Measurements from ENCODE around the gene MYL10. TPM values are rescaled to one million over a fixed set of nuclear protein-coding genes. Genes with fewer than 3 reads are reported as not detected.

Gene MYL10
- 3.2 TPM for total RNA-seq

- no peak for DNase-seq
These were observed at the start of gene MYL10 for GRCh38 chr7:101629171-101629570. TSS of gene MYL10 (minus strand) at chr7:101629296. CDS start at chr7:101629118, 178 bp downstream.

- DNase-seq: no peak
These were observed 49.6 kb upstream of the MYL10 start for GRCh38 chr7:101678658-101679057.

- no peak for DNase-seq
These were observed 48.8 kb upstream of the MYL10 start for GRCh38 chr7:101677797-101678479.

GRCh38 chr7:101677391-101677790, 48.3 kb upstream of the MYL10 start:
- DNase-seq: no peak

- DNase-seq: no peak
These were observed 47.9 kb upstream of the MYL10 start for GRCh38 chr7:101676956-101677355.

- DNase-seq: no peak
These were observed 47.0 kb upstream of the MYL10 start for GRCh38 chr7:101676062-101676598.

GRCh38 chr7:101674439-101674838, 45.3 kb upstream of the MYL10 start:
- DNase-seq: no peak

GRCh38 chr7:101673951-101674350, 44.9 kb upstream of the MYL10 start:
- no peak for DNase-seq

- no peak for DNase-seq
These were observed 44.2 kb upstream of the MYL10 start for GRCh38 chr7:101673315-101673714.

GRCh38 chr7:101671371-101672356, 42.6 kb upstream of the MYL10 start:
- DNase-seq: no peak

GRCh38 chr7:101669307-101669706, 40.2 kb upstream of the MYL10 start:
- no peak for DNase-seq

GRCh38 chr7:101668726-101669125, 39.6 kb upstream of the MYL10 start:
- DNase-seq: no peak

GRCh38 chr7:101667920-101668319, 38.8 kb upstream of the MYL10 start:
- DNase-seq: no peak

GRCh38 chr7:101667399-101667798, 38.3 kb upstream of the MYL10 start:
- DNase-seq: no peak

GRCh38 chr7:101666741-101667140, 37.6 kb upstream of the MYL10 start:
- no peak for DNase-seq

GRCh38 chr7:101666293-101666692, 37.2 kb upstream of the MYL10 start:
- no peak for DNase-seq

GRCh38 chr7:101664893-101665471, 35.9 kb upstream of the MYL10 start:
- no peak for DNase-seq

GRCh38 chr7:101664436-101664835, 35.3 kb upstream of the MYL10 start:
- no peak for DNase-seq

GRCh38 chr7:101663747-101664146, 34.7 kb upstream of the MYL10 start:
- no peak for DNase-seq

- DNase-seq: no peak
These were observed 33.4 kb upstream of the MYL10 start for GRCh38 chr7:101662447-101662998.

- no peak for DNase-seq
These were observed 30.6 kb upstream of the MYL10 start for GRCh38 chr7:101659706-101660105.

GRCh38 chr7:101657171-101657570, 28.1 kb upstream of the MYL10 start:
- DNase-seq: no peak
